HG03469 (cell line): ENCODE results near the gene ANKRD53.
"Not testable (repeated sequence)": the region's sequence is repeated elsewhere in the genome, so short reads cannot be mapped to it uniquely, and the experiment has no call there.

Source experiments
- ATAC-seq: cut with Tn5 transposase; IDR thresholded peaks from one replicate; pipeline ENCODE4 v1.9.1; 2021; ENCODE audit warnings: mild to moderate bottlenecking, moderate library complexity, moderate number of reproducible peaks; ENCODE audit not compliant: unreplicated experiment

Gene ANKRD53

GRCh38 chr2:71005271-71006202 is 27.1 kb downstream of the ANKRD53 start:
- ATAC-seq, result no peak

GRCh38 chr2:71006323-71006722 is 27.9 kb downstream of the ANKRD53 start:
- no peak for ATAC-seq

- ATAC-seq, result no peak
Measured at GRCh38 chr2:71006955-71007799, 28.7 kb downstream of the ANKRD53 start.

GRCh38 chr2:71008342-71008741 is 29.9 kb downstream of the ANKRD53 start:
- ATAC-seq, result no peak

- ATAC-seq, result not testable (repeated sequence)
Measured at GRCh38 chr2:71011786-71012185, 33.4 kb downstream of the ANKRD53 start.

- ATAC-seq, result no peak
Measured at GRCh38 chr2:71018625-71019024, 40.2 kb downstream of the ANKRD53 start.

GRCh38 chr2:71019989-71020388 is 41.6 kb downstream of the ANKRD53 start:
- not testable (repeated sequence) for ATAC-seq

GRCh38 chr2:71021394-71021793 is 43.0 kb downstream of the ANKRD53 start:
- not testable (repeated sequence) for ATAC-seq

GRCh38 chr2:71023553-71024243 is 45.3 kb downstream of the ANKRD53 start:
- ATAC-seq, result not testable (repeated sequence)
